Left hindlimb (tissue), 1 donor: ENCODE data around the gene PPP1R11.

ENCODE experiments used
- DNase-seq: peaks from one replicate; pipeline ENCODE4 v3.0.0-alpha.2; 2018

Gene PPP1R11

GRCh38 chr6:30062471-30063178 lies 4.4 kb upstream of the PPP1R11 start:
- no peak for DNase-seq

- DNase-seq = no peak
Measured at GRCh38 chr6:30063315-30063714, 3.7 kb upstream of the PPP1R11 start.

- no peak for DNase-seq
Measured at GRCh38 chr6:30066082-30066481, 916 bp upstream of the PPP1R11 start.

- DNase-seq = no peak
Measured at GRCh38 chr6:30067460-30068139, 602 bp downstream of the PPP1R11 start.

GRCh38 chr6:30071081-30071818 lies 4.3 kb downstream of the PPP1R11 start:
- DNase-seq = no peak

GRCh38 chr6:30071858-30072257 lies 4.9 kb downstream of the PPP1R11 start:
- DNase-seq = no peak

- DNase-seq = no peak
Measured at GRCh38 chr6:30073489-30074235, 6.7 kb downstream of the PPP1R11 start.

- DNase-seq = no peak
Measured at GRCh38 chr6:30074331-30075093, 7.5 kb downstream of the PPP1R11 start.

- DNase-seq = no peak
Measured at GRCh38 chr6:30075094-30075789, 8.2 kb downstream of the PPP1R11 start, which contains the start of gene RNF39. Gene RNF39, minus strand, starts transcription at chr6:30075769. Its CDS starts 184 bp downstream, at chr6:30075585.

- DNase-seq = no peak
Measured at GRCh38 chr6:30075790-30076732, 9.1 kb downstream of the PPP1R11 start.

GRCh38 chr6:30077218-30077617 lies 10.2 kb downstream of the PPP1R11 start:
- no peak for DNase-seq

- no peak for DNase-seq
Measured at GRCh38 chr6:30087876-30088275, 20.9 kb downstream of the PPP1R11 start.

- DNase-seq = no peak
Measured at GRCh38 chr6:30091577-30092381, 24.8 kb downstream of the PPP1R11 start.

- no peak for DNase-seq
Measured at GRCh38 chr6:30092852-30093543, 26.0 kb downstream of the PPP1R11 start.

GRCh38 chr6:30093951-30094661 lies 27.1 kb downstream of the PPP1R11 start:
- no peak for DNase-seq

- no peak for DNase-seq
Measured at GRCh38 chr6:30096829-30097228, 29.8 kb downstream of the PPP1R11 start.

- no peak for DNase-seq
Measured at GRCh38 chr6:30097902-30098768, 31.1 kb downstream of the PPP1R11 start.
